H1 (cell line): ENCODE data around the gene MACROH2A1. TPM values are rescaled to one million over a fixed set of nuclear protein-coding genes. Genes with fewer than 3 reads are reported as not detected.

Source experiments
- E2F6 ChIP-seq: IDR thresholded peaks from 2 replicates; pipeline ENCODE4 v1.6.1; 2012; ENCODE audit warnings: inconsistent platforms
- MAFK ChIP-seq: IDR thresholded peaks from 2 replicates; pipeline ENCODE4 v1.6.1; 2012; ENCODE audit warnings: low read depth, mild to moderate bottlenecking, improper control_type of control experiment, low read length
- RAD21 ChIP-seq, 2 experiments: IDR thresholded peaks in 1 of 2; conservative IDR thresholded peaks in 1 of 2; 2 replicates each; pipeline ENCODE4 v1.6.1; 2011; ENCODE audit warnings: low read depth in 2 of 2, low read length in 2 of 2, improper control_type of control experiment in 1 of 2, inconsistent platforms in 1 of 2, mild to moderate bottlenecking in 1 of 2, moderate library complexity in 1 of 2
- SAP30 ChIP-seq: fragments of 300-600 bp; sonication (generic); IDR thresholded peaks from 2 replicates; pipeline ENCODE4 v1.7.1; 2012; ENCODE audit warnings: low read length, moderate library complexity, mild to moderate bottlenecking, inconsistent platforms; ENCODE audit not compliant: insufficient read depth, insufficient replicate concordance
- SRF ChIP-seq: IDR thresholded peaks from 2 replicates; pipeline ENCODE4 v1.6.1; 2011; ENCODE audit warnings: mild to moderate bottlenecking, low read depth, low read length, moderate library complexity
- polyA plus RNA-seq, 7 experiments: library from polyadenylated mRNA; depleted of rRNA in 3 of 7; stranded (reverse) in 5 of 7; unstranded in 2 of 7; fragments of >200 nt in 5 of 7; fragments of 200-250 nt in 2 of 7; gene quantifications; 1 replicate in 5 of 7; 2 replicates in 1 of 7; 4 replicates in 1 of 7; pipeline versions ENCODE4 v1.2.1 to v1.2.3, GENCODE V29; 2011 to 2013; ENCODE audit warnings: missing spikeins in 2 of 7, mixed read lengths in 2 of 7
- total RNA-seq: library from RNA; stranded (reverse); fragmentation: NEBNext Ultra II Directional; extraction: Animal tissue kit (Norgen Biotek cat#: 25700); gene quantifications from 2 replicates; pipeline ENCODE4 v1.2.1, GENCODE V29; 2021

MACROH2A1 gene
- total and polyA plus RNA-seq, 2 of the 8 experiments (the other 6 are each of a cell fraction or from before 2014, with no cell fraction given): 60.0 to 92.3 TPM

GRCh38 chr5:135289651-135290050 lies 109.4 kb downstream of the MACROH2A1 start (continued):
- TF ChIP-seq SAP30 (no peak), E2F6 (no peak), SRF (no peak), MAFK (no peak), RAD21 (IDR thresholded peaks at IDR 0.05 in 1 of 2, conservative IDR thresholded peaks at IDR 0.05 in 1 of 2; ENCODE audit: low read depth in 2 of 2, low read length in 2 of 2) (no peak)
